Measurements from ENCODE around the gene OR14A16.

Gene OR14A16

DNA sequence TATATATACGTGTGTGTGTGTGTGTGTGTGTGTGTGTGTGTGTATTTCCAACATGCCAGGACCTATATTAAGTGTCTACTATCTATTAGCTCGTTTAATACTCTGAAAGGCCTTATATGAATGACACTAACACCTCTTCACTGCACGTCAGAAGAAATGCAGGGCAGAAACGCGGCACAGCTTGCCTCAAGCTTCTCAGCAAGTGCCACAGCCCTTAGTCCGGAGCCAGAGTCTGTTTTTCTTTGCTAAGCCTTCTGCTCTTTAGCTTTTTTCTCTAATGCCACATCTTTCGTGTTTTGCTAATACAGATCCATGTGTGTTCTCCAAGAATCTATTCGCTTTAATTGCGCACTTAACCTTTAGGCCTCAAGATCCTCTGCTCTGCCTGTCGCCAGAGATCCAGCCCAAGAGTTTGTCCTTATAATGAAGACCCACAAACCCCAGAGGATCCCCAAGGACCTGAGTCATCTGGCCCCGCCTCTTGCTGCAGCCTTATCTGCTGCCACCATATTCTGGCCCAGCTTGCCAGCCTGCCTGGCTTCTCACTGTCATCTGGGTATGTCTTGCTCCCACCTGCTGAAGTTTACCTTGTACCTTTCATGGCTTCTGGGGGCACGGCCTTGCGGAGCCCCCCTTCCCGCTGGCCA is 31.1 kb upstream of the OR14A16 start:
- no peak for DNase-seq (ENCODE audit: low spot score)
- TF ChIP-seq, protein P1, sequence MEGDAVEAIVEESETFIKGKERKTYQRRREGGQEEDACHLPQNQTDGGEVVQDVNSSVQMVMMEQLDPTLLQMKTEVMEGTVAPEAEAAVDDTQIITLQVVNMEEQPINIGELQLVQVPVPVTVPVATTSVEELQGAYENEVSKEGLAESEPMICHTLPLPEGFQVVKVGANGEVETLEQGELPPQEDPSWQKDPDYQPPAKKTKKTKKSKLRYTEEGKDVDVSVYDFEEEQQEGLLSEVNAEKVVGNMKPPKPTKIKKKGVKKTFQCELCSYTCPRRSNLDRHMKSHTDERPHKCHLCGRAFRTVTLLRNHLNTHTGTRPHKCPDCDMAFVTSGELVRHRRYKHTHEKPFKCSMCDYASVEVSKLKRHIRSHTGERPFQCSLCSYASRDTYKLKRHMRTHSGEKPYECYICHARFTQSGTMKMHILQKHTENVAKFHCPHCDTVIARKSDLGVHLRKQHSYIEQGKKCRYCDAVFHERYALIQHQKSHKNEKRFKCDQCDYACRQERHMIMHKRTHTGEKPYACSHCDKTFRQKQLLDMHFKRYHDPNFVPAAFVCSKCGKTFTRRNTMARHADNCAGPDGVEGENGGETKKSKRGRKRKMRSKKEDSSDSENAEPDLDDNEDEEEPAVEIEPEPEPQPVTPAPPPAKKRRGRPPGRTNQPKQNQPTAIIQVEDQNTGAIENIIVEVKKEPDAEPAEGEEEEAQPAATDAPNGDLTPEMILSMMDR (IDR thresholded peaks at IDR 0.05; ENCODE audit: extremely low read depth, missing control alignments): no peak

DNA sequence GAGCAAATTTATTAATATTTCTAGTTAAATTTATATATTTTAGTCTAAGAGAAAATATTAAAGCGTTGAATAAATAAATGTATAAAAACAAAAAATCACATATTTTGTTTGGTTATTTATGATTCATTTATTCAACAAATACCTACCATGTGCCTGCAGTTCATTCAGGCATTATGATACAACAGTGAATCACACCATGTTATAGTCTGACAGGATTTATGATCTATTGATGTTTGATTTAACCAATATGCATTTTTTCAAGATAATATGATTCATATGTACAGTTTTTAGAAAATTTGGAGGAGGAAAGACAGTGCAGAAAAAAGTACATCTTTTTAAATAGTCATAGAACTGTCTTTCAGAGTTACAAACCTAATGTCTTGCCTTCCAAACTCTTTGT is 25.7 kb upstream of the OR14A16 start:
- TF ChIP-seq, protein P1 (IDR thresholded peaks at IDR 0.05; ENCODE audit: extremely low read depth, missing control alignments): no peak

DNA sequence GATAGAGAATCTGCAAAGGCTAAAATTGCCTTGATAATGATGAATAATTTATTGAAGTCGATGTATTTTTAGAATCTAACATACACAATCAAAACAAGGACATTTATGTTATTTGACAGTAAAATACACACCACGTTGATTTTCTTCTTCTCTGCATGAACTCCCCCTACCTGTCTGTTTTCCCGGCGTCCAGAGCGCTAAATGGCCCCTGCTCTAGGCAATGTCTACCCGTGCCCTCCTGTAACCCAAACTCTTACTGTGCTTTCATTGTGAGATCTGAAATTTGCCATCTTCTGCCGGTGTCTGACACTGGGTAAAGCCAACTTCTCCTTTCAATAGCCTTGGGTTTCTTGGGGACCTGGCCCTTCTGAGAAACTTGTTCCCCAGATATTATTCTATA is 24.4 kb upstream of the OR14A16 start:
- TF ChIP-seq, protein P1 (IDR thresholded peaks at IDR 0.05; ENCODE audit: extremely low read depth, missing control alignments): no peak
- DNase-seq (ENCODE audit: low spot score): no peak

More for the DNA sequence above, 25.7 kb upstream of the OR14A16 start:
- DNase-seq (ENCODE audit: low spot score): no peak

DNA sequence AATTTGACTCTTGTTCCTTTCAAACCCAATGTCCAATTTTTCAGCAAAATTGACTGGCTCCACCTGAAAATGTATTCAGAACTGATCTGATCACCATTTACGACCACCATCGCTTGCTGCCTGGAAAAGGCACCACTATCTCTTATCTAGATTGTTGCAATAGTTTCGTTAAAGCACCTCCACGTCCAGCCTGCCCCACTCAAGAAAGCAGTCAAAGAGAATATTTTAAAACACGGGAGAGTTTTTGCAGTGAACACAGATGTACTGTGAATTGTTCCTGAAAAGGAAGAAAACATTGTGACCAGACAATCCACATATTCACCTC is 21.7 kb upstream of the OR14A16 start:
- DNase-seq (ENCODE audit: low spot score): no peak
- TF ChIP-seq, protein P1 (IDR thresholded peaks at IDR 0.05; ENCODE audit: extremely low read depth, missing control alignments): no peak

DNA sequence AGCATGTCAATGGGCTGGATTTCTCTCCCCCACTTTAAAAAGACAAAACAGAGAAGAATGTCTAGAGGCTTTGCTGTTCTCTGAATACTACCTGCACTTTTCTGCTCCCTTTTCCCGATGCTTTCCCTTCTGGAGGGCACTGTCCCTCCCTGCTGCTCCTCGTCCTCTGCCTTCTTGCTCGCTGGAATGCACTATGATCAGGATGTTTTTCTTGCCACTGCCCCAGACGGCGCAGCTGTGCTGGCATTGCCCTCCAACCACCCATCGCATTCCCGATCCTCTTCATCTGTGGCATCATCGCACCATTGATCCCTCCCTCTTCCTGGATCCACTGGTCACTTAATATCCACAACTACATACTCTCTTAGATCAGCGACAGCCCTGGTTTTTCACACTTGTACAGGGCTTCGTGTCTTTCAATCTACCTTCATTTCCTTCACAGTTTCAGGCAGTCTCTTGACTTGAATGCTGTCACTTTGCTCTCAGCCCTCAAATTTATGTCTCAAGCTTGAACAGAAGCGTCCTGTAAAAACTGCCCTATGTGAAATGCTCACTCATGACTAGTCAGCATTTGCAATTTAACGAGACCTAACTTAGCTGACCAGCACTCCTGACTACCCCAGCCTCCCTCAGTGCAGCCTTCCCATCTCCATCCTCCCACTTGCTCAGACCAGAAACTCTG is 21.2 kb upstream of the OR14A16 start:
- DNase-seq (ENCODE audit: low spot score): no peak
- TF ChIP-seq, protein P1 (IDR thresholded peaks at IDR 0.05; ENCODE audit: extremely low read depth, missing control alignments): no peak

DNA sequence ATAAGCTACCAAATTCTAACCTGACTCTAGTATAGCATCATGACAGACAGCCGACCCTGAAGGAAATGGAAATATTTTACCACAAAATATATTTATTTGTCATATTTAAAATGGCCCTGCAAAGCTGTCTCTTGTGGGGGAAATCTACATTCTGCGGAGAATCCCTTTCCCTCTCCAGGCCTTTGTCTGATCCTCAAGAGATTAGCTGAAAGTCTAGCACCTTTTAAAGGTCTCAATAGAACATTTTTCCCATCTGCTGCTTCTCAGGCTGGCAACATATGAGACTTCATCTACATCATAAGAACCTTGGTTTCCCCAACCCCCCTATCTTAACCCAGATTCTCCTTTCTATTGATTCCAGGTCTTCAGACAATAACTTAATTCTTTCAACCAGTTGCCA is 19.5 kb upstream of the OR14A16 start:
- TF ChIP-seq, protein P1 (IDR thresholded peaks at IDR 0.05; ENCODE audit: extremely low read depth, missing control alignments): no peak
- DNase-seq (ENCODE audit: low spot score): no peak

DNA sequence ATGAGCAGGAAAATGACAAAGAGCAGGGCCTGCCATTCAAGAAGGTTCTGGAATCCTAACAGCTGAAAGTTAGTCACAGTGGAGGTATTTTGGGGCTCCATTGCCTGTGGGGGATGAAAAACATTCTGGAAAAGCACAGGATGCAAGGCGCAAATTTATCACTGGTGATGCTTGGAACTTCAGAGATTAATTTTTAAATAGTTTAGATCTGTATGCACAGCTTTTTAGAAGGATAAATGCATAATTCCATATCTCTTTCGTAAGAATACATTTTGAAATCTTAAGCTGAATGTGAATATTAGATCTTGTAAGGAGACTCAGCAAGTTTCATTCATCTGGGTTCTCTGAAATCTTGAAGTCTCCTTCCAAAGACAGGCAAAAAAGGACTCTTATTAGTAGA is 17.9 kb upstream of the OR14A16 start, which contains the start of gene OR11L1:
Gene OR11L1, minus strand, starts transcription at position 101 of the 400 bp plus-strand sequence. Its CDS starts 0 bp downstream, at position 101.
- TF ChIP-seq, protein P1 (IDR thresholded peaks at IDR 0.05; ENCODE audit: extremely low read depth, missing control alignments): no peak
- DNase-seq (ENCODE audit: low spot score): no peak
